ENCODE results near the gene ADAMTSL1.

The ADAMTSL1 gene

DNA sequence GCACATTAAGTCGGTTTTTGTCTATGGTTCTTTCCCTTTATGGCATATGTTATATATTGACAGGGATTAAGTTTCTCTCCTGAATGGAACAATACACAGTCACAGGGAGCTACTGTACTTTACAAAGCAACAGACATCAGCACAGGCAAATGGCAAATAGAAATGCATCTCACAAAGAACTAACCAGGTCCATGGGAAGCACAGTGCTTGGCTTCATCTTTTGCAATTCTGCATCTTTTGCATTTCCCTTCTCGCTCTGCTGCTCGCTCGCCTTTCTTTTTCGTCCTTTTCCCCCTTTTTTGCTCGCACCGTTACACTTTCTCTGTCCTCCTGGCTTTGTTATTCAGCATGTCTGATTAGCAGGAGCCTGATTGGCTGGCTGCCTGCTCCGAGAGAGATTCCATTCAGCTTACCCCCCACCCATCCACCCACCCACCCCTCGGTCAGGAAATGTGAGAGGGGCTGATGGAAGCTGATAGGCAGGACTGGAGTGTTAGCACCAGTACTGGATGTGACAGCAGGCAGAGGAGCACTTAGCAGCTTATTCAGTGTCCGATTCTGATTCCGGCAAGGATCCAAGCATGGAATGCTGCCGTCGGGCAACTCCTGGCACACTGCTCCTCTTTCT lies at the start of gene ADAMTSL1:
TSS of gene ADAMTSL1 (plus strand) at position 502 of the 628 bp plus-strand sequence. CDS start at position 582, 80 bp downstream.
- no peak for FAIRE-seq

- no peak for FAIRE-seq
These were observed 46.3 kb upstream of the ADAMTSL1 start for GRCh38 chr9:18427691-18428090.

- no peak for FAIRE-seq
These were observed 45.3 kb upstream of the ADAMTSL1 start for GRCh38 chr9:18428661-18429060.

DNA sequence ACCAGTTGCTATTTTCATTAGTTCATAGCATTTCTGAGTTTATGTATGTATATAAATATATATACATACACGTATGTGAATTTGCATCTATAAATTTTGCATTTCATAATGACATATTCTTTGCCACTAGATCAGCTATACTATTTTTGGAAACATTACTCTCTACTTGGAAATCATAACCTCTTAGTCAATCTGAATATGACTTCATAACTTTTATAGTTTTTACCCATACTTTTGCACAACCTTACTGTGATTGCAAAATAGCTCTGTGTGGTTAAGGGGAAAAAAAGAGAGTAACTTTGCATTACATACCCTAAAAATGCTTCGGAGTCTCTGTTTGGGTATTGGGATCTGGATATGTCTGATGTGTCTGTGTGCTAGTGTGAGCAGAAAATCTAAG lies 44.9 kb upstream of the ADAMTSL1 start:
- no peak for FAIRE-seq

DNA sequence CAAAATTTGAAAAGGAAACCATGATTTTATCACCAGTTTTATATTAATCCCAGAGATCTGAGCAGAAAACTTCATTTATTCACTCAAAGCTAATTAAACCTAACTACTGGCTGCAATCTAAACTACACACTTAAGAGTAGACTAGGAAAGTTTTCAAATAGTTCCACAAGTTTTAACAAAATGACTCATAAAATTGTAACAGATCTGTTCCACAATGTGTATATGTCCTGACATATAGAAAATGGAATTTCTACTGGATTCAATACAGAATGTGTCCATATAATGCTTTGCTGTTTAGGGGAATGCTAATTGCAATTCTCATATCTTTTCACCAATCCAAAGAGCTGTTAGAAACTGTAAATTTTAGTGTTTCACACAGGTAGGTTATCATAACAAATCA lies 40.3 kb upstream of the ADAMTSL1 start:
- no peak for FAIRE-seq

GRCh38 chr9:18437315-18438201 lies 36.4 kb upstream of the ADAMTSL1 start:
- FAIRE-seq, result no peak

DNA sequence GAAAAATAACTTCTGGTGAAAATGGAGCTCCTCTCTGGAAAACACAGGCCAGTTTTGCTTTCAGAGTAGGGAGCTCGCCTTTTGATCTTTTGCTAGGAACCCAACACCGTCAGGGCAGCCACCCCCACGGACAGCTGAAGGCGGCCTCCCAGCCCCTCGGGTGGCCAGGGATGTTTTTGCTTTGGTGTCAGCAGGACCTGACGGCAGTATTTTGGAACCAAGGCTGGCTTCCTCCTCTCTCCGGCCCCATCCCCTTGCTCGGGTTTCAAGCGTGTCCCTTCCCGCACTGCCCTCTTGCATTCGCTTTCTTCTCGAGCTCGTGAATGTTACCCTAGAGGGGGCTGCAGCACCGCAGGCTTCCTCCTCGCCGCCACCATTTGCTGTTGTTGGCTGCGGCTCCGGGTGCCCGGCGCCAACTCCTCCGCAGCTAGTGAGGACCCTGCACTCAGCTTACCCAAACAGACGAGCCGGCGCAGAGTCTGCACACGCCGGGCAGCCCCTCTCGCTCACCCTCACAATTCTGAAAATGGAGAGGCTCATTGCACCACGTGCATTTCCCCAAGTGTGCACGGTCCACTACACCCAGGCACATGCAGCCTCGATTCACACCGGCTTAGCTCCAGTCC lies 35.5 kb upstream of the ADAMTSL1 start:
- no peak for FAIRE-seq

GRCh38 chr9:18438951-18439350 lies 35.0 kb upstream of the ADAMTSL1 start:
- no peak for FAIRE-seq

DNA sequence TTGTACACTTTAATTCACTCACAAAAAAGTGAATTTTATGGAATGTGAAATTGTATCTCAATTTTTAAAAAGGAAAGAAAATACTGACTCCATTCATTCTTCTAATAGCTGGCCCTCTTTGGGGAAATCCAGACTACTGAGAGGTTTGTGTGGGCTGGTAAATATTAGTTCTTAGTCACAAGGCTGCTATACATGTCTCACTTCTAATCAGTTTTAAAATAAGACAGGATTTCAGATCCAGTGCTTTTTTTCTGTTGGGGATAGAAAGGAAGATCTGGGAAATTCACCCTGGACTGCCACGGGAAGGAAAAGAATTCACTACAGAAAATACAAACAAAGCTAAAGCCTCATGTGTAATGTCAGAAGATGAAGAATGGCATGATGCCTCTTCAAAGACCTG lies 32.7 kb upstream of the ADAMTSL1 start:
- no peak for FAIRE-seq

DNA sequence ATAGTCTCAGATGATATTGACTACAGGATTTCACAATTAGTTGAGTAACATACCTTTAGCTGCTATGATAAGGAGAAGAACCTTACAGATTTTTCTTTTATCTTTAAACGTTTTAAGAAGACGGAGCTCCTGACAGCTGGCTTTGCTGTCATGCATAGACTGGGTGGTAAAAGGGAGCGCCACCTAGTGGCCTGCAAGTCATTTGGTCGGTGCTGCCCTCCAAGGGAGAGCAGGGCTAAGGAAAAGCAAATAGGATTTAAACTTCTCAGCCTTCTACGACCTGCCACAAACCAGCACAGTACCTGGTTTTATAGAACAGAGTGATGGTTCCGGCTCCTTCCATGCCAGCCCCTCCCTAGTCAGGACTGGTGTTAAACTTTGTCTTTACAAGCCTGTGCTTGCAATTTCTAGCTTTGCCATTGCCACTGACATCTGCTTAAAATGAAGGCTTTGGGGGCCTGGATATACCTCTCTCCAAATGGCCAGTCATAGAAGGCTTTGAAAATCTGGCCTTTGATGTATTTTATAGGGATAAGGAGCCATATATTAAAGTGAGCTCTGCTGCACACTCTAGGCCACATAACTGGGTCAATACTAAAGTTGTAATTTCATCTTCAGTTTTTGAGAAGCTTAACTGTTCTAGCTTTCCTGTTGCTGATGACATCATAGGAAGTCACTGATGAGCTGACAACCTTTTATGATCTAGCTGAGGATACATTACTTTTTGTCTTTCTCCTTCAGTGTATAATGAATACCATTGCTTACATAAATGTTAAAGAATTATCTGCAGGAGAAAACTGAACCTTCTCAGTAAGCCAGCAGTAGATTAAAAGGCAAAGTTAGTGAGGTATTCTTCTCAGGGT lies 31.1 kb upstream of the ADAMTSL1 start:
- FAIRE-seq, result no peak

DNA sequence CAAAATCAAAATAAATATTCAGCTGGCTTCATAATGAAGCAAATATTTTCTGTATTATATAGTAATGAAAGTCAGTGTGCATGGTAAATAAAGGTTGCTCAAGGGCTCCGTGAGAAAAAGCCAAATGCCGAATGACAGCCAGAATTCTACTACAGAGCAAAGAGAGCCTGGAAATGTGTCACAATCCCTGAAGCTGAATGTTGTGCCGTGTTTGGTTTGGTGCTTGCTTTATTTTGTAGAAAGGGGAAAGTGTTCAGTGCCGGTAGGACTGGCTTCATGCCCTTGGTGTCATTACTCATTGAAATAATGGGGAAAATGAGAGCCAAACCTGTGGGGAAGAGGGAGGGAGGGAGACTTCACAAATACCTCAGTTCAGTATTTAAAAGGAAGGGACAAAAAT lies 26.8 kb upstream of the ADAMTSL1 start:
- no peak for FAIRE-seq

DNA sequence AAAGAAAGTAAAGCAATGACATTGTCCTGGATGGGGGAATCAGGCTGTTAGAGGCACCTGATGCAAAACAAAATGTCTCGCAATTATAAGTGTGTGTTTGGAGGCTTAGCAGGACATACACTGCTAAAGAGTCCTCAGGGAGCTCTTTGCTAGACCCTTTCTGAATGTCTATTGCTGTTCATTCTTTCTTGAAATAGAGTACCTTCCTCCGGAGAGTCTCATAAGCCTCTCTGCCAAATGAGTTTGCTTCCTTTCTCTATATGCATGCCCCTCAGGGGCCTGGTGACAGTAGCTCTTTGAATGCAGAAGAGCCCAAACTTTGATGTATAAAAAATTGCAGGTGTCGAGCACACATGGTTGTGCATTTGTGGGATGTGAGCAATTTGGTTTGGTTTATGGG lies 26.4 kb upstream of the ADAMTSL1 start:
- FAIRE-seq, result no peak

GRCh38 chr9:18448101-18448500 lies 25.9 kb upstream of the ADAMTSL1 start:
- FAIRE-seq, result no peak

DNA sequence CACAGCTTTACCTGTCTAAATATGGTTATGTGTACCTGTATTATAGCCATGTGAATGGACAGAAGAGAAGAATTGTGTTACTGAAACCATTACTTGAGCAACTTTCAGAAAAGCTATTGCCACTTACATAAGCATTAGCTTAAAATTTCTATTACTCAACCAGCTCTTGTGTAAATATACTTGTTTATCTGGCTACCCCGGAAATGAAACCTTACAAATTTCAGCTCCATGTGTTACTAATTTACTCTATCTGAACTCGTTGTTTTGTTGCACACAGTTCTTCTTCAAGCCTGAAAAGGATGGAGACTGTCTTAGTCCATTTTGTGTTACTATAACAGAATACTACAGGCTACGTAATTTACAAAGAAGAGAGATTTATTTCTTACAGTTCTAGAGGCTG lies 22.5 kb upstream of the ADAMTSL1 start:
- FAIRE-seq, result no peak

DNA sequence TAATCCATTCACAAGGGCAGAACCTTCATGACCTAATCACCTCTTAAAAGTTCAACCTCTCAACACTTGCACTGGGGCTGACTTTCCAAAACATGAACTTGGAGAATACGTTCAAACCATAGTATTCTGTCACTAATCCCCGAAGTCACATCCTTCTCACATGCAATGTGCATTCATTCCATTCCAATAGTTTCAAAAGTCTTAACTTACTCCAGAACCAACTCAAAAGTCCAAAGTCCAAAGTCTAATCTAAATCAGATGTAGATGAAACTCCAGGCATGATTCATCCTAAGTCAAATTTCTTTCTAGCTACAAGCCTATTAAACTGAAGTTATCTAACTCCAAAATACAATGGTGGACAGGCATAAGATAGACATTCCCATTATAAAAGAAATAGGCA lies 21.7 kb upstream of the ADAMTSL1 start:
- FAIRE-seq, result no peak

DNA sequence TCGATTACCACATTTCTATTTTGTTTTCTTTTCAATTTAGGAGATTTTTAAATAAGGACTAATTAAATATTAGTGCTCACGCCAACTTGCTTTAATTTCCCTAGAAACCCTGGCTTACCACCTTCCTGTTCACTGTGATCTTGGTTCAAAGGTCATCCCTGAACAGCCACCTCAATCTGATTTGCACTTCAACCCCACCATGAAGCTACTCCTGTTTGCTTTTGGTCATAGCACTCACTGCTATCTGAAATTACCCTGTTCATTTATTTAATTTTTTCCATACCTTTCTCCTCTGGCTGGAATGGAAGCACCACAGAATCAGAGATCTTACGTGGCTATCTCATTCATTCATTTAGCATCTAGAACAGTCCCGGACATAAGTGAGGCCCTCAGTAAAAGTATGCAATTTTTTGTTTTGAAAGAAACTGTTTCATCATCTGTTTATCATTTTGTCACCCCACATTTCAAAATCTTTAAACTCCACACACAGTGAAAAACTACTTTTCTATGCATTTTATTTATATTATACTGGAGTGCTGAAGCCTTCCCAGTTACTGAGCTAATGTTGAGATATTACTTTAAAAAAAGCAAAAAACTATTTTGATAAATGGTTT lies 17.2 kb upstream of the ADAMTSL1 start:
- FAIRE-seq, result no peak

GRCh38 chr9:18457510-18457909 lies 16.4 kb upstream of the ADAMTSL1 start:
- no peak for FAIRE-seq

GRCh38 chr9:18459962-18460584 lies 13.9 kb upstream of the ADAMTSL1 start:
- FAIRE-seq, result no peak

GRCh38 chr9:18461496-18461895 lies 12.5 kb upstream of the ADAMTSL1 start:
- FAIRE-seq, result no peak

- FAIRE-seq, result no peak
These were observed 10.0 kb upstream of the ADAMTSL1 start for GRCh38 chr9:18463991-18464390.

DNA sequence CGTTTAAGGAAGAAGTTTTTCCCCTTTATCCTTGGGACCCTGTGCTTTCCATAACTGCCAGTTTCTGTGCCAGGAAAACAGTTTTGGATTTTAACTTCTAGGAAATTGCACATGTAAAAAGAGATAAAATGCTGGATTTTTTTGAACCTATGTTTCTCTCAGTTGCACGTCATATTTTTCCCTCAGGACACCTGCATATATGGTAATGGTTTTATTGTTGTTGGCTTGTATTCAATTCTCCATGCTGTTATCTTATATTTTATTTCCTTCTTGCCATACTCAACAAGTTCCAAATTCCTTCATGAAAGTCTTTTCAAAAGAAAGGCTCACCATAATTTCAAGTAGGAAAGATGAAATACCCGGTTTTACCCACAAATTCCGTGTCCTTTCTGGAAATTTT lies 7.9 kb upstream of the ADAMTSL1 start:
- FAIRE-seq, result no peak

DNA sequence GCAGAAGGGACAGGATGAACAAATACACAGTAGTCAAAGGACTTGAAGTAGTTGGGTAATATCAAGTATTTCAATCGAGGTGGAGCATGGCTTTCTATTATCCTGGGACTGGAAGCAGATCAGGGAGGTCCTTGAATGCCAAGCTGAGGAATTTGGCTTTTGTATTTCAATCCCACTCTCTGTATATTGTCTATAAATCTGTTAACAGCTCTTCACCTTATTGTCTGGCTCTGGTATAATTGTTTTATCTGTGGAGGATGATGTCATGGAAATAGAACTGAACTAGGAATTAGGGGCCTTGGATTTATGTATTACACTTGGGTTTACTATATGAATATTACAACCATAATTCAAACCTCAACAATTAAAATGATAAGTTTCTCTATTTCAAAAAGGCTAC lies 6.3 kb upstream of the ADAMTSL1 start:
- no peak for FAIRE-seq

Data from colon (tissue), 2 donors.